ENCODE measurements around the gene PLEKHA4. TPM values are rescaled to one million over a fixed set of nuclear protein-coding genes. Genes with fewer than 3 reads are reported as not detected.

PLEKHA4 gene
- total RNA-seq, 2 donors from 2014 or later: 6.6 to 7.0 TPM

GRCh38 chr19:48858984-48859710, 9.3 kb downstream of the PLEKHA4 start:
- Mint-ChIP-seq H3K27me3 (ENCODE audit: insufficient read depth) (no peaks in the 10 kb centered on the region), H3K27ac (peak overlapping the region; percentile 39), H3K4me1 (peaks cover 5% of the 10 kb centered on the region), H3K9me3 (no peaks in the 10 kb centered on the region), H3K36me3 (ENCODE audit: low read depth) (peaks cover 3% of the 10 kb centered on the region), H3K4me3 (no peak overlapping the region)
- no peak for TF ChIP-seq CTCF (conservative IDR thresholded peaks at IDR 0.05)
- Histone ChIP-seq H3K27me3 (ENCODE audit: control insufficient read depth, insufficient read depth, low read length, poor library complexity, severe bottlenecking) (no peaks in the 10 kb centered on the region), H3K36me3 (ENCODE audit: control insufficient read depth, insufficient read depth, low read length) (no peaks in the 10 kb centered on the region), H3K9me3 (ENCODE audit: control insufficient read depth, low read length) (no peaks in the 10 kb centered on the region), H3K4me1 (ENCODE audit: control insufficient read depth, insufficient read depth, low read length) (peaks cover 7% of the 10 kb centered on the region), H3K9ac (ENCODE audit: extremely low read depth, low read length, poor library complexity, severe bottlenecking) (no peak overlapping the region), H3K4me3 (ENCODE audit: low read length) (no peak overlapping the region), H3K27ac (ENCODE audit: low read depth, low read length) (no peak overlapping the region)
- WGBS, 2 experiments (ENCODE audit: insufficient coverage in 1 of 2, insufficient read length in 1 of 2): 93% methylated on average over 17 to 31 of the region's 34 CpGs
- DNase-seq: peak; percentile 68

- no peak for TF ChIP-seq CTCF (conservative IDR thresholded peaks at IDR 0.05)
- Histone ChIP-seq H3K4me3 (ENCODE audit: low read length) (no peak overlapping the region), H3K9me3 (ENCODE audit: control insufficient read depth, low read length) (no peaks in the 10 kb centered on the region), H3K36me3 (ENCODE audit: control insufficient read depth, insufficient read depth, low read length) (no peaks in the 10 kb centered on the region), H3K4me1 (ENCODE audit: control insufficient read depth, insufficient read depth, low read length) (peaks cover 7% of the 10 kb centered on the region), H3K9ac (ENCODE audit: extremely low read depth, low read length, poor library complexity, severe bottlenecking) (no peak overlapping the region), H3K27me3 (ENCODE audit: control insufficient read depth, insufficient read depth, low read length, poor library complexity, severe bottlenecking) (no peaks in the 10 kb centered on the region), H3K27ac (ENCODE audit: low read depth, low read length) (no peak overlapping the region)
- no peak overlapping the region for H3K4me3 Mint-ChIP-seq
- WGBS, 2 experiments (ENCODE audit: insufficient coverage in 1 of 2, insufficient read length in 1 of 2): 95 to 97% methylated on average over 6 of the region's 6 CpGs
- H3K27ac Mint-ChIP-seq: no peak overlapping the region
- no peaks in the 10 kb centered on the region for H3K27me3 Mint-ChIP-seq (ENCODE audit: insufficient read depth)
- no peak for DNase-seq
- H3K4me1 Mint-ChIP-seq: peaks cover 5% of the 10 kb centered on the region
- no peaks in the 10 kb centered on the region for H3K9me3 Mint-ChIP-seq
- H3K36me3 Mint-ChIP-seq (ENCODE audit: low read depth): peaks cover 3% of the 10 kb centered on the region
These were observed 11.5 kb downstream of the PLEKHA4 start for GRCh38 chr19:48856921-48857320.

GRCh38 chr19:48854103-48854502, 14.3 kb downstream of the PLEKHA4 start:
- Histone ChIP-seq H3K36me3 (ENCODE audit: control insufficient read depth, insufficient read depth, low read length) (no peaks in the 10 kb centered on the region), H3K4me1 (ENCODE audit: control insufficient read depth, insufficient read depth, low read length) (peaks cover 7% of the 10 kb centered on the region), H3K9me3 (ENCODE audit: control insufficient read depth, low read length) (no peaks in the 10 kb centered on the region), H3K27me3 (ENCODE audit: control insufficient read depth, insufficient read depth, low read length, poor library complexity, severe bottlenecking) (no peaks in the 10 kb centered on the region), H3K4me3 (ENCODE audit: low read length) (no peak overlapping the region), H3K9ac (ENCODE audit: extremely low read depth, low read length, poor library complexity, severe bottlenecking) (no peak overlapping the region), H3K27ac (ENCODE audit: low read depth, low read length) (no peak overlapping the region)
- no peaks in the 10 kb centered on the region for H3K27me3 Mint-ChIP-seq (ENCODE audit: insufficient read depth)
- H3K9me3 Mint-ChIP-seq: no peaks in the 10 kb centered on the region
- no peak overlapping the region for H3K27ac Mint-ChIP-seq
- H3K36me3 Mint-ChIP-seq (ENCODE audit: low read depth): no peaks in the 10 kb centered on the region
- DNase-seq: no peak
- WGBS, 2 experiments (ENCODE audit: insufficient coverage in 1 of 2, insufficient read length in 1 of 2): 88 to 93% methylated on average over 3 to 7 of the region's 7 CpGs
- H3K4me1 Mint-ChIP-seq: peaks cover 5% of the 10 kb centered on the region
- no peak for TF ChIP-seq CTCF (conservative IDR thresholded peaks at IDR 0.05)
- no peak overlapping the region for H3K4me3 Mint-ChIP-seq
